Measurements from ENCODE around the gene PTPRG.

DNA sequence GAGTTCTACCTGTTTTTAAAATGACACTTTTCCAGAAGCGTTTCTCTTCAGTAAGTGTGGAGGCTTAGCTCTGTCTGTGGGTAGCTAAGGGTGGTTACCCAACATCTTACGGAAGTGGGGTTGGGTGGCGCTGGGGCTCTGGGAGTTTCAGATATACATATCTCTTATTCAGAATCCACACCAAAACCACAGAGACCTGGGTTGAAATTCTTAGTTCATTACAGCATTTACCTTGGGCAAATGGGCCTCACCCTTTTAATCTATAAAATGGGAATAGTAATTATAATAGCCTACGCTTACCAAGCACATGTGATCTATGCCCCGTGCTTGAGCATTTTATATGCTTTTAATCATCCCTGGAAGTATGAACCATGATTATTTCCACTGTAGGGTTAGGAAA is 9.4 kb downstream of the PTPRG start:
- TF ChIP-seq EZH2 (IDR thresholded peaks at IDR 0.05; ENCODE audit: borderline replicate concordance) (no peak), CTCF (IDR thresholded peaks at IDR 0.05; ENCODE audit: poor library complexity) (no peak), EZH2phosphoT487 (IDR thresholded peaks at IDR 0.05; ENCODE audit: low read depth, severe bottlenecking, unreplicated experiment) (no peak)
